Endothelial cell of umbilical vein (primary cell): ENCODE data around the gene DYNLRB2.

Source experiments
- EZH2 ChIP-seq: IDR thresholded peaks from 2 replicates; pipeline ENCODE4 v1.6.1; 2012; ENCODE audit warnings: borderline replicate concordance, low read depth, mild to moderate bottlenecking, moderate library complexity, low read length, inconsistent platforms; ENCODE audit not compliant: severe bottlenecking
- FOS ChIP-seq: IDR thresholded peaks from 2 replicates; pipeline ENCODE4 v1.6.1; 2011; ENCODE audit warnings: mild to moderate bottlenecking, low read length, moderate library complexity, borderline replicate concordance; ENCODE audit not compliant: insufficient read depth
- GATA2 ChIP-seq: IDR thresholded peaks from 2 replicates; pipeline ENCODE4 v1.7.0; 2011; ENCODE audit warnings: low read depth, mild to moderate bottlenecking, moderate library complexity, mixed read lengths, low read length; ENCODE audit not compliant: insufficient read length, insufficient read depth
- JUN ChIP-seq: IDR thresholded peaks from 2 replicates; pipeline ENCODE4 v1.6.1; 2011; ENCODE audit warnings: borderline replicate concordance, low read depth; ENCODE audit not compliant: insufficient read length, insufficient read depth
- MAX ChIP-seq: IDR thresholded peaks from 2 replicates; pipeline ENCODE4 v1.6.1; 2011; ENCODE audit not compliant: insufficient read depth, insufficient read length
- MYC ChIP-seq: IDR thresholded peaks from one replicate; pipeline ENCODE4 v1.6.1; 2011; ENCODE audit warnings: mild to moderate bottlenecking, low read depth, low read length
- POLR2A ChIP-seq: IDR thresholded peaks from 2 replicates; pipeline ENCODE4 v1.6.1; 2012; ENCODE audit warnings: low read depth, mild to moderate bottlenecking, control low read depth, low read length
- POLR2AphosphoS5 ChIP-seq: IDR thresholded peaks from 2 replicates; pipeline ENCODE4 v1.6.1; 2012; ENCODE audit warnings: low read depth, mild to moderate bottlenecking, control low read depth, low read length, moderate library complexity; ENCODE audit not compliant: insufficient read depth
- TF ChIP-seq, protein P1 (sequence below), 2 donors: IDR thresholded peaks; 1 replicate in 1 of 2; 2 replicates in 1 of 2; pipeline ENCODE4 v1.5.1; 2011; ENCODE audit warnings: low read length in 2 of 2, mild to moderate bottlenecking in 2 of 2, moderate library complexity in 2 of 2, control low read depth in 1 of 2, inconsistent platforms in 1 of 2, low read depth in 1 of 2; ENCODE audit not compliant: insufficient read depth in 1 of 2; ENCODE audit errors: extremely low read depth in 1 of 2

DNA sequence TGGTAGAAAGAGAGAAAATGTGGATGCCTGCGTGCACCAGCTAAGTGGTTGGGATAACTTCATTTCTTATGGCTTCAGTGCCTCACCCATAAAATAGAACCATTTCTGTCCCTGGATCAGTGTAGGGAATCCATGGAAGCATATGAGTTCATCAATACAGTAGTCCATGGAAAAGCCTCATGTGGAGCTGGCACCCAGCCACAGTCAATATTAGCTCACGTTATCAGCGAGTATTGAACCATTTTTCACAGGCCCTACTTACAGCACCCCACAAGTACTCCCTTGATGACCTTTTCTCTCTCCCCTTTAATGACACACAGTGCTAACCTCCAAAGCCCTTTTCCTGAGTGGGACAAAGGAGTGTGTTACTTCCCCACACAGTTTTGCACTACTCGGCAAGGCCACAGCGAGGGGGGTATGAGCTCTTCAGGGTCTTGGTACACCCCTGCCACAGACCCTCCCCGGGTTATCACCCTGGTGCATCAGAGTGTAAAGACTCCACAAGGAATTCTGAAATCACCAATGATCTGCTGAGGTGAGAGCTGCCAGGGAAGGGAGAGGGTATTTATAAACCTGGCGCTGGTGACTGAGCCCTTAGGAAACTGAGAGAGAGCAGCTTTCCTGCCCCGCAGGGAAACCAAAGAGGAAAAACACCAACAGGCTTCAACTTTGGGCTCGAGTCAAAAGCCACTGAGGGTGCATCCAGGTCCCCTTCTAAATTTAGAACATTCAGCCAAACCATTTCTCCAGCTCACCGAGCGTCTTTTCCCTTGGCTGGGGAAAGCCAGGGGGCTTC, 36.9 kb downstream of the DYNLRB2 start:
- no peak for TF ChIP-seq EZH2
- no peak for TF ChIP-seq MAX
- TF ChIP-seq, protein P1, sequence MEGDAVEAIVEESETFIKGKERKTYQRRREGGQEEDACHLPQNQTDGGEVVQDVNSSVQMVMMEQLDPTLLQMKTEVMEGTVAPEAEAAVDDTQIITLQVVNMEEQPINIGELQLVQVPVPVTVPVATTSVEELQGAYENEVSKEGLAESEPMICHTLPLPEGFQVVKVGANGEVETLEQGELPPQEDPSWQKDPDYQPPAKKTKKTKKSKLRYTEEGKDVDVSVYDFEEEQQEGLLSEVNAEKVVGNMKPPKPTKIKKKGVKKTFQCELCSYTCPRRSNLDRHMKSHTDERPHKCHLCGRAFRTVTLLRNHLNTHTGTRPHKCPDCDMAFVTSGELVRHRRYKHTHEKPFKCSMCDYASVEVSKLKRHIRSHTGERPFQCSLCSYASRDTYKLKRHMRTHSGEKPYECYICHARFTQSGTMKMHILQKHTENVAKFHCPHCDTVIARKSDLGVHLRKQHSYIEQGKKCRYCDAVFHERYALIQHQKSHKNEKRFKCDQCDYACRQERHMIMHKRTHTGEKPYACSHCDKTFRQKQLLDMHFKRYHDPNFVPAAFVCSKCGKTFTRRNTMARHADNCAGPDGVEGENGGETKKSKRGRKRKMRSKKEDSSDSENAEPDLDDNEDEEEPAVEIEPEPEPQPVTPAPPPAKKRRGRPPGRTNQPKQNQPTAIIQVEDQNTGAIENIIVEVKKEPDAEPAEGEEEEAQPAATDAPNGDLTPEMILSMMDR (IDR thresholded peaks at IDR 0.05; ENCODE audit: extremely low read depth in 1 of 2, insufficient read depth in 1 of 2, low read depth in 1 of 2, low read length in 2 of 2): no peak
- no peak for TF ChIP-seq POLR2A
- TF ChIP-seq JUN: no peak
- no peak for TF ChIP-seq POLR2AphosphoS5
- TF ChIP-seq FOS: no peak
- TF ChIP-seq MYC: no peak
- TF ChIP-seq GATA2: no peak
